Glomerular endothelial cell (primary cell): ENCODE results near the gene MX1. TPM values are rescaled to one million over a fixed set of nuclear protein-coding genes. Genes with fewer than 3 reads are reported as not detected.

ENCODE experiments used
- DNase-seq: peaks from one replicate; pipeline ENCODE4 v3.0.0-alpha.2; 2011; ENCODE audit warnings: low read depth, low spot score; ENCODE audit errors: extremely low read depth
- total RNA-seq: library from RNA; depleted of rRNA; stranded (reverse); fragments of >200 nt; gene quantifications from 2 replicates; pipeline ENCODE4 v1.2.3, GENCODE V29; 2015

The MX1 gene
- total RNA-seq, 1 donor from 2014 or later = 141 TPM

DNA sequence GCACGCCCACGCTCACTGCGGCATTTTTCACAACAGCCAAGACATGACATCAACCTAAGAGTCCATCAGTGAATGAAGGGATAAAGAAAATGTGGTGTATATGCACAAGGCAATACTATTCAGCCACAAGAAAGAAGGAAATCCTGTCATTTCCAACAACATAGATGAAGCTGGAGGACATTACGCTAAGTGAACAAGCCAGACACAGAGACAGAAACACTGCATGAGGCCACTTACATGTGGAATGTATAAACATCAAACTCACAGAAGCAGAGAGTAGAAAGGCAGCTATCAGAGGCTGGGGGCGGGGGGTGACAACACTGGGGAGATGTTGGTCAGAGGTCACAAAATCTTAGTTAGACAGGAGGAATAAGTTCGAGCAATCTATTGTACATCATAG, 61.0 kb downstream of the MX1 start:
- no peak for DNase-seq

GRCh38 chr21:41488080-41488479, 62.0 kb downstream of the MX1 start:
- no peak for DNase-seq

DNA sequence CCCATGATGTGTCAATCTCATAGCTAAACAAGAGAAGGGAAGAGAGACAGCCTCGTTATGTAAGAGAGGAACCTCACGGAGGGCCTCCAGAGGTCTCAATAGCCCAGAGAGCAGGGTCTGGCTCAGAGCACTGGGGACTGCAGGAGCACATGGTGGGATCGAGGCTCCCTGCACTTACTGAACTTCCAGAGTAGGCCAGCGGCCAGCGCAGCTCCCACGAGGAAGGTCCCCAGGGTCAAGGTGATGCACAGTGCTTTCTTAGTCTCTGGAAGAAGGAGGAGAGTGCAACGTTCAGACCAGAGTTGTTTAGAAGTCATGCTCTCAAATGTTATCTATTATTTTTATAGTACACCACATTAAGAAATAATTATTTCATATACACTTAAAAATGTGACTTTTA, 63.3 kb downstream of the MX1 start:
- DNase-seq = no peak

GRCh38 chr21:41490330-41490729, 64.3 kb downstream of the MX1 start:
- DNase-seq = no peak

DNA sequence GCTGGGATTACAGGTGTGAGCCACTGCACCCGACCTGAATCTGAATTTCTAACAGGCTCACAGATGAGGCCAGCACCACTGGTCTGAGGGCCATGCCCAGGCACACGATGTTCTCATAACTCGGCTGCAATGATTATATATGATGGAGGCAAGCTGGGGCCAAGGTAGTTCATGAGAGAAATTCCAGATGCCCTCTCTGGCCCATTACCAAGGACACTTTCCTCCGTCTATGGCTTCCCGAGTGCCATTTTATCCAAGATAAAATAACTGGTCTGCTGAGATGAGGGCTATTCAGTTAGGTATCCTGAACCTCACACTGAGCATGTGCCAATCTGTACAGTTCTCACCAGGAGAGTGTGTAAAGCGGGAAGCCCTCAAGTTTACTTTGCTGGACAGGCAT, 65.4 kb downstream of the MX1 start:
- no peak for DNase-seq

GRCh38 chr21:41494242-41494641, 68.2 kb downstream of the MX1 start:
- no peak for DNase-seq

DNA sequence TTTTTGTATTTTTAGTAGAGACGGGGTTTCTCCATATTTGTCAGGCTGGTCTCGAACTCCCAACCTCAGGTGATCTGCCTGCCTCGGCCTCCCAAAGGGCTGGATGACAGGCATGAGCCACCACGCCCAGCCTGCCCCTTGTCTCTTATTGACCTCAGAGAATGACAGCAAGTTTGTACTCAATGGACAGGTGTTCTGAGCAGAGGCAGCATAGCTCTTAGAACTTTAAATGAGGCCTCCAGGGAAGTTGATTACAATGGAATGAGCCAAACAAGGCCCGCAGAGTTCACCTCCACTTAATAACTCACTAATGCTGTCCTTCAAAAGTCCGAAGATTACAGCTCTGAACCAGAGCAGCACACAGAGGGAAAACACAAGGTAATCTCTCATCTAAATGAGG, 71.0 kb downstream of the MX1 start:
- DNase-seq = no peak

- no peak for DNase-seq
Observed at GRCh38 chr21:41497788-41498187, 71.7 kb downstream of the MX1 start.

GRCh38 chr21:41499920-41500319, 73.9 kb downstream of the MX1 start:
- no peak for DNase-seq

DNA sequence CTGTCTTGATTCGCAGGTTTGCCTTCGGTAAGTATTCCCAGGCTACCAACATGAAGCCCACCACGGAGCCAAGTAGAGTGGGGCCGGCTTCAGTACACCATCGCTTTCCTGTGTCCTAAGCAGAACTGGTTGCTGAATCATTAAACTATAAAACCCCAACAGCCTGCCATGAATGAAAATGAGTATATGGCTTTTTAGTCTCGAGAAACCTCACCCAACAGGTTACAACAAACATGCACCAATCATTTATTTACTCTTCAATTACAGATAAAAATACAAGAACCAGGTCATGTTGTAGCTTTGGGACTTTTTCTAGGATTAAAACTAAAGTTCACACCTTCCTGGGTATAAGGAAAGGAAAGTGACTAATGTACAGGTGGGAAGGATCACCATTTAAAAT, 74.3 kb downstream of the MX1 start:
- DNase-seq = no peak

DNA sequence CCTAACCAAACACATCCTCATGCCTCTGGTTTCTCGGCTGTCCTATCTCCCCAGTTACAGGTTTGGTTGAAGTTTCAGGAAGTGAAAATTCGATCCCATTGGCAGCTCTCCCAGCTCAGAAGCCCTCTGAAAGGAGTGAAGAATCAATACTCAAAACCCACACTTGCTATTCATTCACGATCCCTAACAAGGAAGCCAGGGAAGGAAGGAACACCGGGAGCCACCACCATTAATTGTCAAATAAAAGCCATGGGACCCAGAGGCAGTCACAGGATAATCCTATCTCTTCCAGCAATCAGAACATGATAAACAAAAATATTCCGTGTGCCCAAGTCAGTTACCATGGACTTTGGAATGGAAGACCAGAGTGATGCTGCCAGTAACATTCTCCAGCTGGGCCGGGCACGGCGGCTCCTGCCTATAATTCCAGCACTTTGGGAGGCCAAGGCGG, 74.9 kb downstream of the MX1 start:
- DNase-seq = no peak

GRCh38 chr21:41501919-41502318, 75.9 kb downstream of the MX1 start:
- no peak for DNase-seq

DNA sequence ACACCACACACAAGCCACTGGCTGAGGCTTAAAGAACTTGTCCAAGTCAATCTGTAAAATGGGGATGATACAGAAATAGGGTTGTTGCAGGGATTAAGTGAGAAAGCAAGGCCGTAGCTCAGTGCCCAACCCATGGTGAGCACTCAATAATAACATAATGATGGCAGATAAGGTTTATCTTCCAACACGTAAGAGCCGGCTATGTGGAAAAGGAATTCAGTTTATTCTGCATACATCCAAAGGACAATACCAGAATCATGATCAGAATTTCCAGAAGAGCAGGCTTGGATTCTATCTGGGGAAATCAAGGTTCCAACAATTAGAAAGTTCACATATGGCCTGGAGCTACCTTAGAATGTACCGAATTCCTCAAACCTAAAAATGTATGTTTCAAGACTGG, 77.3 kb downstream of the MX1 start:
- no peak for DNase-seq

- no peak for DNase-seq
Observed at GRCh38 chr21:41504030-41504429, 78.0 kb downstream of the MX1 start.

DNA sequence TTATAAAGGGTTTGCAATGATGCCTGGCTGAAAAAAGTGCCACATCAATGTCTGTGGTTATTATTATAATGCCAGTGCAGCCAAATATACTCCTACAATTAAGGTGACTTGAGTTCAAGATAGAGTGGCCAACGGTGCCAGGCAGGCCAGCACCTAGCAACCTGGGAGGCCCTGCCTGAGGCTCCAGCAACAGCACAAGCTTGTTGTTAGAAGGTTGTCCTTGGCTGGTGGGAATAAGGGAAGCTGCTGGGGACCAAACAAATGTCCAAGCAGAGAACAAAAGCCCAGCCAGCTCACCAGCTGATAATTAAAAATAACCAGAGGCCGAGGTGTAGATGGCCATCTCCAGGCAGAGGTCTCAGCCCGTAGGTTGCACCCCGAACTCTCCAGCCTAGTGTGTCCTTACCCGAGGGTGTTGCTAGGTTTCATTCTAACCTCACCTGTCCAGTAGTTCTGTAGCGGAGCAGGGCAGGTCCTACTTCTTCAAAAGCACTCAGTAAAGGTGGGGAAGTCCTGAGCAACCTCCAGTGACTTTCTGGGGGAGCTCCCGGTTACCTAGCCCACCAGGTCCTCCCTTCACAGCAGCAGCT, 80.1 kb downstream of the MX1 start:
- DNase-seq = no peak

DNA sequence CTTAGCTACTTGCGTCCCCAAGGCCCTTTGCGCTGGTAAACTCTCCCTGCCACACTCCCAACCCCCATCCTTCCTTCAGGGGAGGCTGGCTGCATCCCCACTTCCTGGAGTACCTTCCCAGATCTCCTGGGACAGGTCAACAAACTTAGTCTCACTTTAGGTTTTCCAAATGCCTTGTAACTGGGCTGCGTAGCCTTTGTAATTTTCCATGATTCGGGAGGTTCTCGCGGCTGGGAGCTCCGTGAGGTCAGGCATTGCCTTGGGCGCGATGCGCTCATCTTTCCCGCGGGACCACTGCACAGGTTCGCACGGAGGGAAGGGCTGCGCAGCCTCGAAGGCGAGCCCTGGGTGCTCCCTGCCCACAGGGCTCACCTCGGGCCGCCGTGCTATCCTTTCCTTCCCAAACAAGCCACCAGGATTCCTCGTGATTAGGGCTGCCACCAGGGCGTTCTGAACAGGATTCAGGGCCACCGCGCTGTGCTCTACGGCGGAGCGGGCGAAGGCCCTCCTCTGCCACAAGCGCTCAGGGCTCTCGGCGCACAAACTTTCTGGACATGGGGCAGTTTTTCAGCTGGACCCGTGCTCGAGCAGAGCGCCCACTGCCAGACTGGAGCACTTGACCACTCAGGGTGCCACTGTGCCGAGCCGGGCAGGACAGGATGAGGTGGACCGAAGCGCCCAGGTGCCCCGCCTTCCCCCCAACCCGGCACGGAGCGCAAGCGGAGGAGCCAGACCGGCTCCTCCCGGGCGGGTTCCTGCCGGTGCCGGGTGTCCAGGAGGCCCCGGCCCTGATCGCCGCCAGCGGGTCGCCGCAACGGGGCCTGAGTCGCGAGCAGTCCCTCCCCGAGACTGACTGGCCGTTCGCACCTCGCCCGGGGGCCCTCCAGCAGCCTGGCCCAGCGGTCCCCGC, 80.8 kb downstream of the MX1 start:
- DNase-seq = no peak

DNA sequence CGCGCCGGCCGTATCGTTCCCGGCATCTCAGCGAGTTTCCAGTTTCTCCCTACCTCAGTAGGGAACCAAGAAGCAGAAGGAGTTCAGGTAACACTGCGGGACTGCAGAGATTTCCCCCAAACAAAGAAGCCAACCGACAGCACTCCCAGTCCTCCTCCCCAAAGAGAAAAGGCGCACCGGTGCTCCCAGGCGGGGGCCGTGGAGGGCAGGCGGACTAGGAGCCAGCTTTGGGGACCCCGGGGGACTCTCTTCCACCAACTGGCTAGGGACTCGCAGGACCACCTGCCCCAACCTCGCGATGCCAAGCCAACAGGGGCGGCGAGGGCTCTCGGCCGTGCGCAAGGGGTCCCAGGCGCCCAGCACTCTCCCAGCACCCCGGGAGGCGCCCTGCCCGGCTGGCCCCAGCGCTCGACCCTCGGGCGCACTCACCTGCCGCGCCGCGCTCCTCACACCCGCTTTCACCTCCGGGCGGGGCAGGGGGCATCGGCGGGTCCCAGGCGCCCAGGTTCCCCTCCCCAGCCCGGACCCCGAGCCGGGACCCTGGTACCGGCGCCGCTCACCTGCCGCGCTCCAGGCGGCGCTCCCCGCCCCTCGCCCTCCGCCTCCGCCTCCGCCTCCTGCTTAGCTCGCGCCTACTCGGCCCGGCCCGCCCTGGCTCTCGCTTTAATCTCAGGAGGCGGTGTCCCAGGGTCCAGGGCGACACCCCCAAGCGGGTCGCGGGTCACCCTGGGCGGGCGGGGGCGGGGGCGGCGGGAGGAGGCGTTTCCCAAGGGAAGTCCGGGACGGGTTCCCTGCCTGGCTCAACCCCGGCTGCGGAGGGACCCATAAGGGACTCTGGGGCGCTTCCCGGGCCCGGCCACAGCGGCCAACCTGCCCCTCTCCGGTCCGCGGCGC, 81.7 kb downstream of the MX1 start, which contains the start of gene TMPRSS2:
TSS of gene TMPRSS2 (minus strand) at position 638 of the 894 bp plus-strand sequence. CDS start 10,025 bp downstream, outside the sequence.
- no peak for DNase-seq

- DNase-seq = no peak
Observed at GRCh38 chr21:41508415-41509144, 82.5 kb downstream of the MX1 start.
